CD4-positive, CD25-positive, alpha-beta regulatory T cell (primary cell): ENCODE measurements around the gene RPTOR. TPM values are rescaled to one million over a fixed set of nuclear protein-coding genes. Genes with fewer than 3 reads are reported as not detected.

Source experiments
- ATAC-seq, 2 donors: fragments of 150-1000 bp; cut with Tn5 transposase; one replicate each; pipeline ENCODE4 v1.10.0; 2021; ENCODE audit warnings: low read depth in 2 of 2, moderate number of reproducible peaks in 2 of 2, moderate library complexity in 1 of 2
- DNase-seq, 3 donors: peaks; one replicate each; pipeline versions ENCODE4 v3.0.0 to v3.0.0-alpha.2; 2012 to 2022; ENCODE audit warnings: mixed read lengths in 1 of 3
- H3K27ac ChIP-seq: one replicate; pipeline ENCODE4 v1.7.0; 2013; ENCODE audit warnings: mild to moderate bottlenecking, low read length; ENCODE audit not compliant: insufficient read depth, poor library complexity, severe bottlenecking
- H3K27me3 ChIP-seq: one replicate; pipeline ENCODE4 v1.7.0; 2013; ENCODE audit warnings: low read length; ENCODE audit not compliant: control insufficient read depth, insufficient read depth
- H3K36me3 ChIP-seq: one replicate; pipeline ENCODE4 v1.7.0; 2013; ENCODE audit warnings: mild to moderate bottlenecking, low read length, moderate library complexity; ENCODE audit not compliant: control insufficient read depth, insufficient read depth
- H3K4me1 ChIP-seq: 2 replicates; pipeline ENCODE4 v1.7.0; 2013; ENCODE audit warnings: mild to moderate bottlenecking, low read length; ENCODE audit not compliant: insufficient read depth, control insufficient read depth, poor library complexity, severe bottlenecking
- H3K4me3 ChIP-seq: one replicate; pipeline ENCODE4 v1.7.0; 2013; ENCODE audit warnings: low read depth, mild to moderate bottlenecking, low read length, moderate library complexity
- H3K9me3 ChIP-seq, 2 experiments: 1 replicate in 1 of 2; 2 replicates in 1 of 2; pipeline ENCODE4 v1.7.0; 2013; ENCODE audit warnings: low read length in 2 of 2, mild to moderate bottlenecking in 1 of 2, moderate library complexity in 1 of 2; ENCODE audit not compliant: control insufficient read depth in 2 of 2
- H3K27ac Mint-ChIP-seq, 3 donors: one replicate each; pipeline ENCODE4 v1.8.0; 2020 to 2022; ENCODE audit warnings: mild to moderate bottlenecking in 3 of 3, mixed read lengths in 3 of 3, moderate library complexity in 2 of 3
- H3K27me3 Mint-ChIP-seq: one replicate; pipeline ENCODE4 v1.8.0; 2022; ENCODE audit warnings: mild to moderate bottlenecking, mixed read lengths
- H3K36me3 Mint-ChIP-seq: one replicate; pipeline ENCODE4 v1.8.0; 2020; ENCODE audit warnings: mixed read lengths
- H3K4me1 Mint-ChIP-seq, 4 donors: one replicate each; pipeline ENCODE4 v1.8.0; 2020 to 2022; ENCODE audit warnings: mixed read lengths in 4 of 4, mild to moderate bottlenecking in 1 of 4
- H3K4me3 Mint-ChIP-seq, 4 donors: one replicate each; pipeline ENCODE4 v1.8.0; 2020 to 2022; ENCODE audit warnings: mild to moderate bottlenecking in 4 of 4, mixed read lengths in 4 of 4, moderate library complexity in 3 of 4
- H3K9me3 Mint-ChIP-seq, 7 donors: one replicate each; pipeline ENCODE4 v1.8.0; 2020 to 2022; ENCODE audit warnings: mixed read lengths in 7 of 7, mild to moderate bottlenecking in 3 of 7, moderate library complexity in 2 of 7
- polyA plus RNA-seq, 4 donors: library from polyadenylated mRNA; unstranded; fragments of 300-500 nt; fragmentation: Illumina TruSeq; gene quantifications; one replicate each; pipeline ENCODE4 v1.2.3, GENCODE V29; 2021
- total RNA-seq: library from RNA; stranded (reverse); gene quantifications from one replicate; pipeline ENCODE4 v1.2.3, GENCODE V29; 2022

RPTOR gene
- total and polyA plus RNA-seq, 5 donors from 2014 or later, result 4.7 to 70.1 (median 8.2) TPM

GRCh38 chr17:80845863-80846671 lies 301.4 kb downstream of the RPTOR start:
- Histone ChIP-seq H3K36me3 (no peaks in the 10 kb centered on the region), H3K4me1 (peaks cover 32% of the 10 kb centered on the region), H3K9me3 (no peaks in the 10 kb centered on the region), H3K27me3 (no peaks in the 10 kb centered on the region), H3K4me3 (no peak overlapping the region), H3K27ac (no peak overlapping the region)
- Mint-ChIP-seq H3K27me3 (no peaks in the 10 kb centered on the region), H3K9me3 (no peaks in the 10 kb centered on the region), H3K36me3 (peaks cover 10% of the 10 kb centered on the region), H3K4me3 (peak overlapping the region in 2 of 4 donors; percentile 21 to 76), H3K4me1 (peaks cover 17 to 53% (median 24%) of the 10 kb centered on the region in 4 donors), H3K27ac (peak overlapping the region; percentile 51 to 95 (median 78))
- DNase-seq (no peak), ATAC-seq (no peak)

- peak overlapping the region; percentile 72 for H3K27ac ChIP-seq
- peak overlapping the region; percentile 51 to 92 (median 92) for H3K27ac Mint-ChIP-seq
- no peak for ATAC-seq
These were observed 302.3 kb downstream of the RPTOR start for GRCh38 chr17:80846932-80847331.

GRCh38 chr17:80847496-80848230 lies 303.0 kb downstream of the RPTOR start:
- no peaks in the 10 kb centered on the region for H3K9me3 ChIP-seq
- Mint-ChIP-seq H3K4me1 (peaks cover 17 to 60% (median 30%) of the 10 kb centered on the region in 4 donors), H3K27me3 (no peaks in the 10 kb centered on the region), H3K27ac (peak overlapping the region; percentile 51 to 92 (median 89)), H3K9me3 (no peaks in the 10 kb centered on the region), H3K4me3 (peak overlapping the region; percentile 74 to 76 (median 74)), H3K36me3 (peaks cover 6% of the 10 kb centered on the region)
- no peaks in the 10 kb centered on the region for H3K27me3 ChIP-seq
- peak; percentile 92 to 94 for ATAC-seq
- H3K4me3 ChIP-seq, result peak overlapping the region; percentile 26
- peak overlapping the region; percentile 72 for H3K27ac ChIP-seq
- H3K4me1 ChIP-seq, result peaks cover 32% of the 10 kb centered on the region
- DNase-seq, result peak; percentile 26 to 99 (median 44)
- H3K36me3 ChIP-seq, result no peaks in the 10 kb centered on the region

More at GRCh38 chr17:80846932-80847331, 302.3 kb downstream of the RPTOR start:
- H3K36me3 ChIP-seq, result no peaks in the 10 kb centered on the region
- no peak for DNase-seq
- Mint-ChIP-seq H3K36me3 (peaks cover 10% of the 10 kb centered on the region), H3K4me3 (peak overlapping the region in 3 of 4 donors; percentile 74 to 76 (median 75)), H3K9me3 (no peaks in the 10 kb centered on the region), H3K4me1 (peaks cover 17 to 58% (median 29%) of the 10 kb centered on the region in 4 donors), H3K27me3 (no peaks in the 10 kb centered on the region)
- H3K9me3 ChIP-seq, result no peaks in the 10 kb centered on the region
- peak overlapping the region; percentile 26 for H3K4me3 ChIP-seq
- no peaks in the 10 kb centered on the region for H3K27me3 ChIP-seq
- peaks cover 32% of the 10 kb centered on the region for H3K4me1 ChIP-seq

GRCh38 chr17:80848449-80849102 lies 303.9 kb downstream of the RPTOR start:
- Mint-ChIP-seq H3K27ac (peak overlapping the region; percentile 51 to 92 (median 89)), H3K9me3 (no peaks in the 10 kb centered on the region), H3K27me3 (no peaks in the 10 kb centered on the region), H3K4me3 (peak overlapping the region in 3 of 4 donors; percentile 15 to 76 (median 75)), H3K4me1 (peaks cover 17 to 62% (median 30%) of the 10 kb centered on the region in 4 donors), H3K36me3 (peaks cover 3% of the 10 kb centered on the region)
- no peaks in the 10 kb centered on the region for H3K27me3 ChIP-seq
- DNase-seq (no peak), ATAC-seq (no peak)
- peak overlapping the region; percentile 72 for H3K27ac ChIP-seq
- no peaks in the 10 kb centered on the region for H3K36me3 ChIP-seq
- H3K4me1 ChIP-seq, result peaks cover 32% of the 10 kb centered on the region
- no peak overlapping the region for H3K4me3 ChIP-seq
- H3K9me3 ChIP-seq, result no peaks in the 10 kb centered on the region

- Histone ChIP-seq H3K4me3 (no peak overlapping the region), H3K27ac (peak overlapping the region; percentile 72), H3K4me1 (peaks cover 32% of the 10 kb centered on the region), H3K36me3 (no peaks in the 10 kb centered on the region), H3K27me3 (no peaks in the 10 kb centered on the region), H3K9me3 (no peaks in the 10 kb centered on the region)
- peaks cover 17 to 62% (median 30%) of the 10 kb centered on the region in 4 donors for H3K4me1 Mint-ChIP-seq
- DNase-seq, result no peak
- no peaks in the 10 kb centered on the region for H3K9me3 Mint-ChIP-seq
- H3K4me3 Mint-ChIP-seq, result peak overlapping the region in 3 of 4 donors; percentile 10 to 26 (median 21)
- peak overlapping the region; percentile 51 to 92 (median 82) for H3K27ac Mint-ChIP-seq
- no peaks in the 10 kb centered on the region for H3K27me3 Mint-ChIP-seq
- ATAC-seq, result no peak
- H3K36me3 Mint-ChIP-seq, result peaks cover 3% of the 10 kb centered on the region
These were observed 304.5 kb downstream of the RPTOR start for GRCh38 chr17:80849119-80849518.

GRCh38 chr17:80850109-80850508 lies 305.5 kb downstream of the RPTOR start:
- no peak for ATAC-seq
- H3K4me3 Mint-ChIP-seq, result peak overlapping the region in 1 of 4 donors; percentile 15

GRCh38 chr17:80850817-80851216 lies 306.2 kb downstream of the RPTOR start:
- H3K4me3 Mint-ChIP-seq, result no peak overlapping the region
- ATAC-seq, result no peak
- H3K36me3 ChIP-seq, result peaks cover 4% of the 10 kb centered on the region

More at GRCh38 chr17:80850109-80850508, 305.5 kb downstream of the RPTOR start:
- no peak overlapping the region for H3K27ac ChIP-seq
- H3K4me3 ChIP-seq, result no peak overlapping the region
- peaks cover 18 to 65% (median 32%) of the 10 kb centered on the region in 4 donors for H3K4me1 Mint-ChIP-seq
- no peaks in the 10 kb centered on the region for H3K9me3 ChIP-seq
- H3K27me3 Mint-ChIP-seq, result no peaks in the 10 kb centered on the region
- H3K36me3 ChIP-seq, result peaks cover under 1% of the 10 kb centered on the region
- H3K9me3 Mint-ChIP-seq, result no peaks in the 10 kb centered on the region
- H3K27ac Mint-ChIP-seq, result peak overlapping the region; percentile 26 to 82 (median 75)
- H3K4me1 ChIP-seq, result peaks cover 32% of the 10 kb centered on the region
- H3K36me3 Mint-ChIP-seq, result peaks cover 6% of the 10 kb centered on the region
- DNase-seq, result no peak
- no peaks in the 10 kb centered on the region for H3K27me3 ChIP-seq

More at GRCh38 chr17:80850817-80851216, 306.2 kb downstream of the RPTOR start:
- Histone ChIP-seq H3K4me3 (no peak overlapping the region), H3K9me3 (no peaks in the 10 kb centered on the region), H3K4me1 (peaks cover 34% of the 10 kb centered on the region), H3K27me3 (no peaks in the 10 kb centered on the region), H3K27ac (no peak overlapping the region)
- DNase-seq, result no peak
- Mint-ChIP-seq H3K36me3 (peaks cover 5% of the 10 kb centered on the region), H3K27ac (peak overlapping the region; percentile 26 to 82 (median 75)), H3K4me1 (peaks cover 20 to 60% (median 34%) of the 10 kb centered on the region in 4 donors), H3K9me3 (no peaks in the 10 kb centered on the region), H3K27me3 (no peaks in the 10 kb centered on the region)
